Measurements from ENCODE around the gene VSTM4. TPM values are rescaled to one million over a fixed set of nuclear protein-coding genes. Genes with fewer than 3 reads are reported as not detected.

The VSTM4 gene
- total RNA-seq, 1 experiment from 2014 or later, result not detected

DNA sequence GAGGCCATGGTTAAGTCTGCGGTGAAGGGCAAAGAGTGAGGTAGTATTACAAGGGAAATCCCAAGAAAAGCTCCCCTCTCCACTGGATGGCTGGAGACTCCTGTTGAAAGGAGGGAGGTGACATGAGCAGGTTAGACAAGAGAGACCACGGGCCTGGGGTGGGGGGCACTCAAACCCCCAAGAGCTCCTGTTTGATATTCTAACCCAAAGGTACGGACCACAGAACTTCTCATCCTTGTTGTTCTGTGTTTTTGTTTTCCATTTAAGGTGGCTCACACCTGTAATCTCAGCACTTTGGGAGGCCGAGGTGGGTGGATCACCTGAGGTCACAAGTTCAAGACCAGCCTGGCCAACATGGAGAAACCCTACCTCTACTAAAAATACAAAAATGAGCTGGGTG, 11.6 kb downstream of the VSTM4 start:
- Mint-ChIP-seq H3K4me3 (ENCODE audit: low read depth, unreplicated experiment) (no peak overlapping the region), H3K27ac (ENCODE audit: unreplicated experiment) (no peak overlapping the region), H3K36me3 (ENCODE audit: insufficient read depth, unreplicated experiment) (no peaks in the 10 kb centered on the region), H3K4me1 (ENCODE audit: low read depth, unreplicated experiment) (no peaks in the 10 kb centered on the region), H3K9me3 (ENCODE audit: low read depth, unreplicated experiment) (no peaks in the 10 kb centered on the region), H3K27me3 (ENCODE audit: unreplicated experiment) (peaks cover 52% of the 10 kb centered on the region)
- DNase-seq, result no peak
- TF ChIP-seq, protein P1, sequence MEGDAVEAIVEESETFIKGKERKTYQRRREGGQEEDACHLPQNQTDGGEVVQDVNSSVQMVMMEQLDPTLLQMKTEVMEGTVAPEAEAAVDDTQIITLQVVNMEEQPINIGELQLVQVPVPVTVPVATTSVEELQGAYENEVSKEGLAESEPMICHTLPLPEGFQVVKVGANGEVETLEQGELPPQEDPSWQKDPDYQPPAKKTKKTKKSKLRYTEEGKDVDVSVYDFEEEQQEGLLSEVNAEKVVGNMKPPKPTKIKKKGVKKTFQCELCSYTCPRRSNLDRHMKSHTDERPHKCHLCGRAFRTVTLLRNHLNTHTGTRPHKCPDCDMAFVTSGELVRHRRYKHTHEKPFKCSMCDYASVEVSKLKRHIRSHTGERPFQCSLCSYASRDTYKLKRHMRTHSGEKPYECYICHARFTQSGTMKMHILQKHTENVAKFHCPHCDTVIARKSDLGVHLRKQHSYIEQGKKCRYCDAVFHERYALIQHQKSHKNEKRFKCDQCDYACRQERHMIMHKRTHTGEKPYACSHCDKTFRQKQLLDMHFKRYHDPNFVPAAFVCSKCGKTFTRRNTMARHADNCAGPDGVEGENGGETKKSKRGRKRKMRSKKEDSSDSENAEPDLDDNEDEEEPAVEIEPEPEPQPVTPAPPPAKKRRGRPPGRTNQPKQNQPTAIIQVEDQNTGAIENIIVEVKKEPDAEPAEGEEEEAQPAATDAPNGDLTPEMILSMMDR (IDR thresholded peaks at IDR 0.05; ENCODE audit: unreplicated experiment), result no peak
- CTCF ChIA-PET, result no interaction called here
- no TSS peak for BruUV-seq (replicated peaks)
- intact Hi-C loops (cut with micrococcal nuclease; ENCODE audit: unreplicated experiment), result no loop called here

DNA sequence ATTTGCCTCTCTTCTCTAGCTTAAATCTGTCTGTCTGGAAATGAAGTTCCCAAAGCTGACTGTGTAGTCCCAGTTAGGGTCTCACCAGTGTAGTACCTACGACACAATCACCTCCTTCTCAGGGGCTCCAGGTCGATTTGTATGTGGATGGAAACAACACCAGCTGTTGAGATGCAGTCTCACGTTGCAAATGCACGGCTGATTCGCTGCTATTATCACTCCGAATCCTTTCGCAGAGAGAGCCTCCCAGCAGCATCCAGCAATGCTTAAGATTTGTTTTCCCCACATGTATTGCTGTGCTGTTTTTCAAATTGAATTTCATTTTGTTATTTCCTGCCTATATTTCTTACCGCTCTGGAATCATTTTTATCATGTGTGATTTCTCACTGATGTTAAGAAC, 16.3 kb downstream of the VSTM4 start:
- Mint-ChIP-seq H3K9me3 (ENCODE audit: low read depth, unreplicated experiment) (no peaks in the 10 kb centered on the region), H3K27ac (ENCODE audit: unreplicated experiment) (no peak overlapping the region), H3K36me3 (ENCODE audit: insufficient read depth, unreplicated experiment) (no peaks in the 10 kb centered on the region), H3K4me1 (ENCODE audit: low read depth, unreplicated experiment) (no peaks in the 10 kb centered on the region), H3K27me3 (ENCODE audit: unreplicated experiment) (peaks cover 64% of the 10 kb centered on the region), H3K4me3 (ENCODE audit: low read depth, unreplicated experiment) (no peak overlapping the region)
- intact Hi-C loops (cut with micrococcal nuclease; ENCODE audit: unreplicated experiment), result no loop called here
- CTCF ChIA-PET, result no interaction called here
- no peak for DNase-seq
- TF ChIP-seq, protein P1 (IDR thresholded peaks at IDR 0.05; ENCODE audit: unreplicated experiment), result no peak
- BruUV-seq (replicated peaks), result no TSS peak

DNA sequence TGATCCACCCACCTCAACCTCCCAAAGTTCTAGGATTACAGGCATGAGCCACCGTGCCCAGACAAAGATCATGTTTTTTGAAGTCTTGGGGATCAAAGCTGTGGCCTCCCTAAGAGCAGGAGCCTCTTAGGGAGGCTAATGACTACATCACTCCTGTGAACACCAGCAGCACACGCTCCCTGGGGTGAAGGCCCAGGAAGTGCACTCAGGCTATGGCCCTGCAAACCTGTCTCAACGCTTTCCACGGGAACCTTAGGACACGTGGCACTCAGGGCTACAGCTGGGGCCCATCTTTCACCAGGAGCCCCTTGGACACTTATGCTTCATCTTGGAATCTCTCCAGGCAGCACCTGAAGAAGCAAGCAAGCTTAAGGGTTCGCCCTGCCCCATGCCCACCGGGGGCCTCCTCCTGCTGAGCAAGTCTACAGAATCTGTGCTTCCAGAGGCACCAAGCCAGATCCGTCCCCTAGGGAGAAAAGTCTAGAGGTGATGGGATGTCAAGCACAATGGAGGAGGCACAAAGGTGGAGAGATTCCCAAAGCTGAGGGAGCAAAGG, 18.4 kb downstream of the VSTM4 start:
- intact Hi-C loops (cut with micrococcal nuclease; ENCODE audit: unreplicated experiment), result no loop called here
- TF ChIP-seq, protein P1 (IDR thresholded peaks at IDR 0.05; ENCODE audit: unreplicated experiment), result no peak
- Mint-ChIP-seq H3K36me3 (ENCODE audit: insufficient read depth, unreplicated experiment) (no peaks in the 10 kb centered on the region), H3K27ac (ENCODE audit: unreplicated experiment) (no peak overlapping the region), H3K9me3 (ENCODE audit: low read depth, unreplicated experiment) (no peaks in the 10 kb centered on the region), H3K27me3 (ENCODE audit: unreplicated experiment) (peaks cover 71% of the 10 kb centered on the region), H3K4me1 (ENCODE audit: low read depth, unreplicated experiment) (no peaks in the 10 kb centered on the region), H3K4me3 (ENCODE audit: low read depth, unreplicated experiment) (no peak overlapping the region)
- DNase-seq, result no peak
- no TSS peak for BruUV-seq (replicated peaks)
- CTCF ChIA-PET, result no interaction called here

DNA sequence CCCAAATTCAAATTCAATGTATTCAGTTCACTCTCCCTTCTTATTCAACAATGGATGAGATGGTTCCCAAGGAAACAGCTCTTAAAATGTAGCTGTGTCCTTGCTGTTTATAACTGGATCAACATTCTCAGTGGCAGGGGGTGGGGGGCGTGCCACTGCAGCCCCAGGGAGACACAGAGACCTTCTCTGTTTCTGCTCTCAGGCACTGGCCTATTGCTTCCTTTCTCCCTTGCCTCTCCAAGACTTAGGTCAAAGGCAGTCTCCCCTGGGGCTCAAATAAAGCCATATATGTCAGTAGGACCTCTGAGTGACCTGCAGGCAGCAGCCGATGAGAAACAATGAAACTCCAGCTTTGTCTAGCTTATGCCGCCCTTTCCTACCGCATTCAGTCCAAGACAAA, 20.7 kb downstream of the VSTM4 start:
- TF ChIP-seq, protein P1 (IDR thresholded peaks at IDR 0.05; ENCODE audit: unreplicated experiment), result no peak
- no peaks in the 10 kb centered on the region for H3K9me3 Mint-ChIP-seq (ENCODE audit: low read depth, unreplicated experiment)

More for the DNA sequence above, 20.7 kb downstream of the VSTM4 start:
- H3K27ac Mint-ChIP-seq (ENCODE audit: unreplicated experiment), result no peak overlapping the region
- H3K4me1 Mint-ChIP-seq (ENCODE audit: low read depth, unreplicated experiment), result no peaks in the 10 kb centered on the region
- BruUV-seq (replicated peaks), result no TSS peak
- no peaks in the 10 kb centered on the region for H3K36me3 Mint-ChIP-seq (ENCODE audit: insufficient read depth, unreplicated experiment)
- H3K27me3 Mint-ChIP-seq (ENCODE audit: unreplicated experiment), result peaks cover 88% of the 10 kb centered on the region
- DNase-seq, result no peak
- no peak overlapping the region for H3K4me3 Mint-ChIP-seq (ENCODE audit: low read depth, unreplicated experiment)
- intact Hi-C loops (cut with micrococcal nuclease; ENCODE audit: unreplicated experiment), result no loop called here
- CTCF ChIA-PET, result no interaction called here
